ENCODE data around the gene COL4A3. TPM values are rescaled to one million over a fixed set of nuclear protein-coding genes. Genes with fewer than 3 reads are reported as not detected.

COL4A3 gene
- total RNA-seq, 3 donors from 2014 or later = 2.9 to 3.7 (median 3.3) TPM

GRCh38 chr2:227326783-227327182, 162.4 kb downstream of the COL4A3 start:
- H3K27me3 ChIP-seq = no peaks in the 10 kb centered on the region
- no peak for DNase-seq (ENCODE audit: low spot score in 2 of 2)
- H3K36me3 ChIP-seq = no peaks in the 10 kb centered on the region
- H3K27ac ChIP-seq = no peak overlapping the region
- H3K4me1 ChIP-seq = no peaks in the 10 kb centered on the region
- H3K9me3 ChIP-seq = no peaks in the 10 kb centered on the region
- TF ChIP-seq POLR2A (IDR thresholded peaks at IDR 0.05) (no peak), POLR2AphosphoS5 (IDR thresholded peaks at IDR 0.05) (no peak), CTCF (IDR thresholded peaks at IDR 0.05) (no peak)
- intact Hi-C loops (cut with DNase I; ENCODE audit: low total_unique reads) = no loop called here
- H3K4me3 ChIP-seq = no peak overlapping the region

GRCh38 chr2:227335713-227336112, 171.3 kb downstream of the COL4A3 start:
- Histone ChIP-seq H3K4me1 (no peaks in the 10 kb centered on the region), H3K36me3 (no peaks in the 10 kb centered on the region), H3K9me3 (no peaks in the 10 kb centered on the region), H3K27me3 (no peaks in the 10 kb centered on the region), H3K4me3 (no peak overlapping the region), H3K27ac (no peak overlapping the region)
- TF ChIP-seq POLR2A (IDR thresholded peaks at IDR 0.05) = no peak
- TF ChIP-seq CTCF (IDR thresholded peaks at IDR 0.05) = no peak
- no peak for TF ChIP-seq POLR2AphosphoS5 (IDR thresholded peaks at IDR 0.05)
- no peak for DNase-seq (ENCODE audit: low spot score in 2 of 2)
- intact Hi-C loops (cut with DNase I; ENCODE audit: low total_unique reads) = no loop called here

- H3K27me3 ChIP-seq = no peaks in the 10 kb centered on the region
- no peak overlapping the region for H3K27ac ChIP-seq
- H3K9me3 ChIP-seq = no peaks in the 10 kb centered on the region
- DNase-seq (ENCODE audit: low spot score in 2 of 2) = no peak
- intact Hi-C loops (cut with DNase I; ENCODE audit: low total_unique reads) = no loop called here
- TF ChIP-seq POLR2AphosphoS5 (IDR thresholded peaks at IDR 0.05) (no peak), CTCF (IDR thresholded peaks at IDR 0.05) (no peak), POLR2A (IDR thresholded peaks at IDR 0.05) (no peak)
- no peaks in the 10 kb centered on the region for H3K36me3 ChIP-seq
- H3K4me1 ChIP-seq = no peaks in the 10 kb centered on the region
- no peak overlapping the region for H3K4me3 ChIP-seq
Measured at GRCh38 chr2:227337442-227337841, 173.0 kb downstream of the COL4A3 start.

GRCh38 chr2:227339098-227339599, 174.7 kb downstream of the COL4A3 start:
- H3K9me3 ChIP-seq = no peaks in the 10 kb centered on the region
- no peaks in the 10 kb centered on the region for H3K4me1 ChIP-seq
- intact Hi-C loops (cut with DNase I; ENCODE audit: low total_unique reads) = no loop called here
- H3K36me3 ChIP-seq = no peaks in the 10 kb centered on the region
- DNase-seq (ENCODE audit: low spot score in 2 of 2) = no peak
- no peak overlapping the region for H3K4me3 ChIP-seq
- TF ChIP-seq POLR2AphosphoS5 (IDR thresholded peaks at IDR 0.05) (no peak), POLR2A (IDR thresholded peaks at IDR 0.05) (no peak), CTCF (IDR thresholded peaks at IDR 0.05) (no peak)
- H3K27me3 ChIP-seq = no peaks in the 10 kb centered on the region
- no peak overlapping the region for H3K27ac ChIP-seq

- no peak for DNase-seq (ENCODE audit: low spot score in 2 of 2)
- Histone ChIP-seq H3K4me3 (no peak overlapping the region), H3K9me3 (no peaks in the 10 kb centered on the region), H3K27ac (no peak overlapping the region), H3K27me3 (no peaks in the 10 kb centered on the region), H3K4me1 (no peaks in the 10 kb centered on the region), H3K36me3 (no peaks in the 10 kb centered on the region)
- no peak for TF ChIP-seq POLR2AphosphoS5 (IDR thresholded peaks at IDR 0.05)
- TF ChIP-seq CTCF (IDR thresholded peaks at IDR 0.05) = no peak
- TF ChIP-seq POLR2A (IDR thresholded peaks at IDR 0.05) = no peak
- intact Hi-C loops (cut with DNase I; ENCODE audit: low total_unique reads) = no loop called here
Measured at GRCh38 chr2:227340106-227340505, 175.7 kb downstream of the COL4A3 start.
